ENCODE data around the gene MCUB. TPM values are rescaled to one million over a fixed set of nuclear protein-coding genes. Genes with fewer than 3 reads are reported as not detected.

Gene MCUB
- polyA plus RNA-seq, 1 donor from 2014 or later = 3.9 TPM

- peaks cover under 1% of the 10 kb centered on the region for H3K36me3 ChIP-seq (ENCODE audit: insufficient read depth, low read length)
- no peaks in the 10 kb centered on the region for H4K20me1 ChIP-seq (ENCODE audit: insufficient read depth)
- H3K79me2 ChIP-seq (replicated peaks; ENCODE audit: insufficient read depth, low read length) = no peaks in the 10 kb centered on the region
- H3K9ac ChIP-seq (ENCODE audit: low read length) = no peak overlapping the region
- no peak overlapping the region for H3K4me2 ChIP-seq (ENCODE audit: low read length)
- H3K27ac ChIP-seq (ENCODE audit: low read length) = no peak overlapping the region
- no peaks in the 10 kb centered on the region for H3K9me2 ChIP-seq (ENCODE audit: insufficient read depth, low read length)
- no peaks in the 10 kb centered on the region for H3F3A ChIP-seq (ENCODE audit: insufficient read depth, low read length, poor library complexity, severe bottlenecking)
- no peak overlapping the region for H3K4me3 ChIP-seq (ENCODE audit: low read length)
- H3K27me3 ChIP-seq (ENCODE audit: insufficient read depth, low read depth, low read length) = no peaks in the 10 kb centered on the region
- H2AFZ ChIP-seq (ENCODE audit: low read depth, low read length) = no peak overlapping the region
- no peaks in the 10 kb centered on the region for H3K9me3 ChIP-seq (ENCODE audit: low read length)
- TF ChIP-seq EP300 (conservative IDR thresholded peaks at IDR 0.05; ENCODE audit: poor library complexity, severe bottlenecking) (no peak), RAD21 (conservative IDR thresholded peaks at IDR 0.05) (no peak), MXI1 (conservative IDR thresholded peaks at IDR 0.05; ENCODE audit: poor library complexity, severe bottlenecking) (no peak), EZH2 (IDR thresholded peaks at IDR 0.05; ENCODE audit: borderline replicate concordance, insufficient read depth, low read length, poor library complexity, severe bottlenecking) (no peak), TAF1 (IDR thresholded peaks at IDR 0.05; ENCODE audit: low read depth) (no peak), SMC3 (conservative IDR thresholded peaks at IDR 0.05; ENCODE audit: poor library complexity) (no peak), POLR2AphosphoS5 (IDR thresholded peaks at IDR 0.05) (no peak)
- TF ChIP-seq, protein P1, sequence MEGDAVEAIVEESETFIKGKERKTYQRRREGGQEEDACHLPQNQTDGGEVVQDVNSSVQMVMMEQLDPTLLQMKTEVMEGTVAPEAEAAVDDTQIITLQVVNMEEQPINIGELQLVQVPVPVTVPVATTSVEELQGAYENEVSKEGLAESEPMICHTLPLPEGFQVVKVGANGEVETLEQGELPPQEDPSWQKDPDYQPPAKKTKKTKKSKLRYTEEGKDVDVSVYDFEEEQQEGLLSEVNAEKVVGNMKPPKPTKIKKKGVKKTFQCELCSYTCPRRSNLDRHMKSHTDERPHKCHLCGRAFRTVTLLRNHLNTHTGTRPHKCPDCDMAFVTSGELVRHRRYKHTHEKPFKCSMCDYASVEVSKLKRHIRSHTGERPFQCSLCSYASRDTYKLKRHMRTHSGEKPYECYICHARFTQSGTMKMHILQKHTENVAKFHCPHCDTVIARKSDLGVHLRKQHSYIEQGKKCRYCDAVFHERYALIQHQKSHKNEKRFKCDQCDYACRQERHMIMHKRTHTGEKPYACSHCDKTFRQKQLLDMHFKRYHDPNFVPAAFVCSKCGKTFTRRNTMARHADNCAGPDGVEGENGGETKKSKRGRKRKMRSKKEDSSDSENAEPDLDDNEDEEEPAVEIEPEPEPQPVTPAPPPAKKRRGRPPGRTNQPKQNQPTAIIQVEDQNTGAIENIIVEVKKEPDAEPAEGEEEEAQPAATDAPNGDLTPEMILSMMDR (IDR thresholded peaks at IDR 0.05; ENCODE audit: poor library complexity, severe bottlenecking) = no peak
- TF ChIP-seq, protein P2, sequence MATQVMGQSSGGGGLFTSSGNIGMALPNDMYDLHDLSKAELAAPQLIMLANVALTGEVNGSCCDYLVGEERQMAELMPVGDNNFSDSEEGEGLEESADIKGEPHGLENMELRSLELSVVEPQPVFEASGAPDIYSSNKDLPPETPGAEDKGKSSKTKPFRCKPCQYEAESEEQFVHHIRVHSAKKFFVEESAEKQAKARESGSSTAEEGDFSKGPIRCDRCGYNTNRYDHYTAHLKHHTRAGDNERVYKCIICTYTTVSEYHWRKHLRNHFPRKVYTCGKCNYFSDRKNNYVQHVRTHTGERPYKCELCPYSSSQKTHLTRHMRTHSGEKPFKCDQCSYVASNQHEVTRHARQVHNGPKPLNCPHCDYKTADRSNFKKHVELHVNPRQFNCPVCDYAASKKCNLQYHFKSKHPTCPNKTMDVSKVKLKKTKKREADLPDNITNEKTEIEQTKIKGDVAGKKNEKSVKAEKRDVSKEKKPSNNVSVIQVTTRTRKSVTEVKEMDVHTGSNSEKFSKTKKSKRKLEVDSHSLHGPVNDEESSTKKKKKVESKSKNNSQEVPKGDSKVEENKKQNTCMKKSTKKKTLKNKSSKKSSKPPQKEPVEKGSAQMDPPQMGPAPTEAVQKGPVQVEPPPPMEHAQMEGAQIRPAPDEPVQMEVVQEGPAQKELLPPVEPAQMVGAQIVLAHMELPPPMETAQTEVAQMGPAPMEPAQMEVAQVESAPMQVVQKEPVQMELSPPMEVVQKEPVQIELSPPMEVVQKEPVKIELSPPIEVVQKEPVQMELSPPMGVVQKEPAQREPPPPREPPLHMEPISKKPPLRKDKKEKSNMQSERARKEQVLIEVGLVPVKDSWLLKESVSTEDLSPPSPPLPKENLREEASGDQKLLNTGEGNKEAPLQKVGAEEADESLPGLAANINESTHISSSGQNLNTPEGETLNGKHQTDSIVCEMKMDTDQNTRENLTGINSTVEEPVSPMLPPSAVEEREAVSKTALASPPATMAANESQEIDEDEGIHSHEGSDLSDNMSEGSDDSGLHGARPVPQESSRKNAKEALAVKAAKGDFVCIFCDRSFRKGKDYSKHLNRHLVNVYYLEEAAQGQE (IDR thresholded peaks at IDR 0.05; ENCODE audit: borderline replicate concordance) = no peak
These were observed 148.4 kb downstream of the MCUB start for GRCh38 chr4:109708435-109708834.

DNA sequence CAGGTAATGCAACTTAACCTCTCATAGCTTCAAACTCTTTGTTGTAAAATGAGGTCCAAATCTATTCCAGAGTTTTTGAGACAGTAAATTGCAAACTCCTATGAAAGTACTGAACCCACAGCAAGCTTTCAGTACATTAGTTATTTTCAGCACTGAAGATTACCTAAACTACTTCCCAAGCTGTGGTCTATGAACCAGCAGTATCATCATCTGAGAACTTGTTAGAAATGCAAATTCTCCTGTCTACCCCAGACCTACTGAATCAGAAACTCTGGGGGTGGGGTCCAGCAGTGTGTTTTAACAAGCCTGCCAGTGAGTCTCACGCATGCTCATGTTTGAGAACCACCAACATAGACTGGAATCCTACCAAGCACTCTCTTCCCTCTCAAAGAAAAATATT lies 148.9 kb downstream of the MCUB start:
- Histone ChIP-seq H3K27ac (ENCODE audit: low read length) (no peak overlapping the region), H2AFZ (ENCODE audit: low read depth, low read length) (no peak overlapping the region), H3K9ac (ENCODE audit: low read length) (no peak overlapping the region), H3K4me3 (ENCODE audit: low read length) (no peak overlapping the region), H3K9me3 (ENCODE audit: low read length) (no peaks in the 10 kb centered on the region), H3K9me2 (ENCODE audit: insufficient read depth, low read length) (no peaks in the 10 kb centered on the region), H3K27me3 (ENCODE audit: insufficient read depth, low read depth, low read length) (no peaks in the 10 kb centered on the region), H3F3A (ENCODE audit: insufficient read depth, low read length, poor library complexity, severe bottlenecking) (no peaks in the 10 kb centered on the region), H3K36me3 (ENCODE audit: insufficient read depth, low read length) (peaks cover 3% of the 10 kb centered on the region), H3K4me2 (ENCODE audit: low read length) (no peak overlapping the region), H3K79me2 (replicated peaks; ENCODE audit: insufficient read depth, low read length) (no peaks in the 10 kb centered on the region), H4K20me1 (ENCODE audit: insufficient read depth) (no peaks in the 10 kb centered on the region)
- no peak for TF ChIP-seq TAF1 (IDR thresholded peaks at IDR 0.05; ENCODE audit: low read depth)
- no peak for TF ChIP-seq MXI1 (conservative IDR thresholded peaks at IDR 0.05; ENCODE audit: poor library complexity, severe bottlenecking)
- TF ChIP-seq EP300 (conservative IDR thresholded peaks at IDR 0.05; ENCODE audit: poor library complexity, severe bottlenecking) = no peak
- no peak for TF ChIP-seq RAD21 (conservative IDR thresholded peaks at IDR 0.05)
- TF ChIP-seq SMC3 (conservative IDR thresholded peaks at IDR 0.05; ENCODE audit: poor library complexity) = no peak
- TF ChIP-seq POLR2AphosphoS5 (IDR thresholded peaks at IDR 0.05) = no peak
- TF ChIP-seq, protein P1 (IDR thresholded peaks at IDR 0.05; ENCODE audit: poor library complexity, severe bottlenecking) = no peak
- TF ChIP-seq, protein P2 (IDR thresholded peaks at IDR 0.05; ENCODE audit: borderline replicate concordance) = no peak
- TF ChIP-seq EZH2 (IDR thresholded peaks at IDR 0.05; ENCODE audit: borderline replicate concordance, insufficient read depth, low read length, poor library complexity, severe bottlenecking) = no peak

Measured in neural cell (in vitro differentiated cells).